ENCODE data around the gene DISP2.
A peak's percentile ranks its signal among the peaks of the same experiment; 100 is the strongest.

The DISP2 gene

DNA sequence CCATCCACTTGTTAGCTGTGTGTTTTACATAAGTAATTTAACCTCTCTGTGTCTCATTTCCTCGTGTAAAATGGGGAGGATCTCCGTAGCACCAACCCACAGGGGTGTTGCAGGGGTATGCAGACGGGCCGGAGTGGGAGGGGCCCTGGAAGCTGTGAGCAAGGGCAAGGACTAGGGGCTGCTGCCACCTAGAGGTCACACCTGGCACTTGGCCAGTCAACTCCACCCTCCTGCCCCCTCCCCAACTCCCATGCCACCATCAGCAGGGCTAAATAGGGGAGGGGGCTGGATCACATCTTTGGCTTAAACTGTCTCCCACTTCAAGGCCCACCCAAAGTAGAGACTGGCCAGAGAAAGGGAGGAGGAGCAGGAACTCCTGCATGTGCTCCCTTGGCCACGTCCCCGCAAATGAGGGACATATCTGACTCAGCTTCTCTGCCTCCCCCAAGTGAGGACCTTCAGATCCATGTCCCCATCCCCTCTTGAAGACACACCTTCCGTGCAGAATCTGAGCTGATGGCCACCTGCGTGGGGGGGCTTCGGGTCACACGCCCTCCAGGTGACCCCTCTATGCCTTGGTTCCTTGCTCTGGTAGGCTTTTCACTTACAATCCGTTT is 19.9 kb upstream of the DISP2 start:
- Histone ChIP-seq H3K4me1 (ENCODE audit: insufficient read depth, low read length) (peaks cover 31% of the 10 kb centered on the region), H3K4me3 (ENCODE audit: low read depth in 1 of 2, low read length in 2 of 2) (no peak overlapping the region; a peak in 1 of 4 replicates), H3K27me3 (ENCODE audit: insufficient read depth, low read length, poor library complexity) (no peaks in the 10 kb centered on the region), H4K20me1 (ENCODE audit: insufficient read depth, low read length) (no peaks in the 10 kb centered on the region), H3K9ac (ENCODE audit: low read depth, low read length) (peak overlapping the region; percentile 28), H3K36me3 (ENCODE audit: insufficient read depth, low read length) (no peaks in the 10 kb centered on the region), H3K79me2 (ENCODE audit: insufficient read depth, low read length) (no peaks in the 10 kb centered on the region), H3K4me2 (ENCODE audit: insufficient read depth, low read length) (peak overlapping the region; percentile 63), H2AFZ (ENCODE audit: low read depth, low read length) (peak overlapping the region; percentile 78), H3K27ac (ENCODE audit: low read length) (no peak overlapping the region), H3K9me3 (ENCODE audit: insufficient read depth, low read length, severe bottlenecking) (no peaks in the 10 kb centered on the region)
- DNase-seq (peak; percentile 85), ATAC-seq (ENCODE audit: insufficient read depth, low read depth) (peak; percentile 94)
- no peak for TF ChIP-seq EZH2 (IDR thresholded peaks at IDR 0.05; ENCODE audit: borderline replicate concordance, low read depth, low read length, severe bottlenecking)
- TF ChIP-seq, protein P1, sequence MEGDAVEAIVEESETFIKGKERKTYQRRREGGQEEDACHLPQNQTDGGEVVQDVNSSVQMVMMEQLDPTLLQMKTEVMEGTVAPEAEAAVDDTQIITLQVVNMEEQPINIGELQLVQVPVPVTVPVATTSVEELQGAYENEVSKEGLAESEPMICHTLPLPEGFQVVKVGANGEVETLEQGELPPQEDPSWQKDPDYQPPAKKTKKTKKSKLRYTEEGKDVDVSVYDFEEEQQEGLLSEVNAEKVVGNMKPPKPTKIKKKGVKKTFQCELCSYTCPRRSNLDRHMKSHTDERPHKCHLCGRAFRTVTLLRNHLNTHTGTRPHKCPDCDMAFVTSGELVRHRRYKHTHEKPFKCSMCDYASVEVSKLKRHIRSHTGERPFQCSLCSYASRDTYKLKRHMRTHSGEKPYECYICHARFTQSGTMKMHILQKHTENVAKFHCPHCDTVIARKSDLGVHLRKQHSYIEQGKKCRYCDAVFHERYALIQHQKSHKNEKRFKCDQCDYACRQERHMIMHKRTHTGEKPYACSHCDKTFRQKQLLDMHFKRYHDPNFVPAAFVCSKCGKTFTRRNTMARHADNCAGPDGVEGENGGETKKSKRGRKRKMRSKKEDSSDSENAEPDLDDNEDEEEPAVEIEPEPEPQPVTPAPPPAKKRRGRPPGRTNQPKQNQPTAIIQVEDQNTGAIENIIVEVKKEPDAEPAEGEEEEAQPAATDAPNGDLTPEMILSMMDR (IDR thresholded peaks at IDR 0.05; ENCODE audit: borderline replicate concordance, extremely low read depth, low read length, poor library complexity, severe bottlenecking) = peak; percentile 89

DNA sequence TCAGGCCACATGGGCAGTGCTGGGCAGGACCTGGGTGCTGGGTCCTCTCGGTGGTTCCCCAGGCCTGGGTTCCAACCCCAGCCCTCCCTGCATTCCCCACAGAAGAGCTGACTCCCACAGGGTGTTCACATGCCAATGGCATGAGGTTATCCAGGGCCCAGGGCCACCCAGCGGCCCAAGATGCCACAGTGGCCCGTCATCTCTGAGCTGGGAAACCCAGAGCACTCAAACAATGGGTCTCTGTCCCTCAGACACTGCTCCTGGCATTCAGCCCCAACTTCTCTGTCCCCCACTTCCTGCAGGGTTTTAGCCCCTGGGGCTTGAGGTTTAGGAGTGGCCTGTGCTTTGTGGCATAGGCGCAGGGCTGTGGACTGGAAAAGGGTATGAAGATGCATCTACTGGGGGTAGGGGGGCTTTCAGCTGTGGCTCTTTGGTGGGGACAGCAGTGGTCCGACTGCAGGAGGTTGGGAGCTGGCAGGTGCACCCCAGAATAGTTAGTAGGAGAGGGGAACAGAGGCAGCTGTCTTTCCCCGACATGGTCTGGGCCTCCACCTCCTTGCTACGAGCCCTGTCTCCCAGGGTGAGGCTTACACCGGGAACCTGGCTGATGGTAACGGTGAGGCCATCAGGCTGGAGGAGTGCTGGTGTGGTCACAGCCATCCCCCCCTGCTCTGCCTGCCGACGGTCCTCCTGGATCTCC is 18.9 kb upstream of the DISP2 start:
- Histone ChIP-seq H3K4me1 (ENCODE audit: insufficient read depth, low read length) (peaks cover 23% of the 10 kb centered on the region), H2AFZ (ENCODE audit: low read depth, low read length) (no peak overlapping the region), H3K79me2 (ENCODE audit: insufficient read depth, low read length) (no peaks in the 10 kb centered on the region), H3K9me3 (ENCODE audit: insufficient read depth, low read length, severe bottlenecking) (no peaks in the 10 kb centered on the region), H3K4me3 (ENCODE audit: low read depth in 1 of 2, low read length in 2 of 2) (no peak overlapping the region), H3K4me2 (ENCODE audit: insufficient read depth, low read length) (no peak overlapping the region), H3K27ac (ENCODE audit: low read length) (no peak overlapping the region), H3K27me3 (ENCODE audit: insufficient read depth, low read length, poor library complexity) (no peaks in the 10 kb centered on the region), H3K36me3 (ENCODE audit: insufficient read depth, low read length) (no peaks in the 10 kb centered on the region), H3K9ac (ENCODE audit: low read depth, low read length) (no peak overlapping the region), H4K20me1 (ENCODE audit: insufficient read depth, low read length) (no peaks in the 10 kb centered on the region)
- TF ChIP-seq EZH2 (IDR thresholded peaks at IDR 0.05; ENCODE audit: borderline replicate concordance, low read depth, low read length, severe bottlenecking) = no peak
- TF ChIP-seq, protein P1 (IDR thresholded peaks at IDR 0.05; ENCODE audit: borderline replicate concordance, extremely low read depth, low read length, poor library complexity, severe bottlenecking) = no peak
- no peak for ATAC-seq (ENCODE audit: insufficient read depth, low read depth)
- DNase-seq = no peak

DNA sequence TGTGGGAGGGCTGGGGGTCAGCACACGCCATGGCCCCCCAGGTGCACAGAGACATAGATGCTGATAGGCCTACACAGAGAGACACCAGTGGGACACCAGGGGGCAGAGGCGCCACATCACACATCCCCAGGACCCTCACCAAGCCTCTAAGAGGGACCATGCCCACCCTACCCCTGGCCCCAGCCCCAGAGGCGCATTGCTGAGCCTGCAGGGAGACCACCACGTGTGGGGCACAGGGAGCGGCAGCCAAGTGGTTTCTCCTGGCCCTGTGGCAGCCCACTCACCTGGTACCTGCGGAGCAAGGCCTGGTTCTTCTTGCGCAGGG is 18.4 kb upstream of the DISP2 start:
- Histone ChIP-seq H3K4me3 (ENCODE audit: low read depth in 1 of 2, low read length in 2 of 2) (no peak overlapping the region), H3K4me1 (ENCODE audit: insufficient read depth, low read length) (peaks cover 18% of the 10 kb centered on the region), H2AFZ (ENCODE audit: low read depth, low read length) (no peak overlapping the region), H3K27me3 (ENCODE audit: insufficient read depth, low read length, poor library complexity) (no peaks in the 10 kb centered on the region), H4K20me1 (ENCODE audit: insufficient read depth, low read length) (no peaks in the 10 kb centered on the region), H3K36me3 (ENCODE audit: insufficient read depth, low read length) (no peaks in the 10 kb centered on the region), H3K9me3 (ENCODE audit: insufficient read depth, low read length, severe bottlenecking) (no peaks in the 10 kb centered on the region), H3K27ac (ENCODE audit: low read length) (no peak overlapping the region), H3K4me2 (ENCODE audit: insufficient read depth, low read length) (no peak overlapping the region), H3K9ac (ENCODE audit: low read depth, low read length) (no peak overlapping the region), H3K79me2 (ENCODE audit: insufficient read depth, low read length) (no peaks in the 10 kb centered on the region)
- ATAC-seq (ENCODE audit: insufficient read depth, low read depth) (no peak), DNase-seq (no peak)
- no peak for TF ChIP-seq EZH2 (IDR thresholded peaks at IDR 0.05; ENCODE audit: borderline replicate concordance, low read depth, low read length, severe bottlenecking)
- TF ChIP-seq, protein P1 (IDR thresholded peaks at IDR 0.05; ENCODE audit: borderline replicate concordance, extremely low read depth, low read length, poor library complexity, severe bottlenecking) = peak; percentile 8
